ENCODE measurements around the gene TBC1D2.

- TF ChIP-seq CTCF (IDR thresholded peaks at IDR 0.05; ENCODE audit: low read length), result no peak
- no peak for TF ChIP-seq EZH2 (IDR thresholded peaks at IDR 0.05; ENCODE audit: borderline replicate concordance, low read length)
Measured at GRCh38 chr9:98199388-98200033, 55.9 kb downstream of the TBC1D2 start.
